ENCODE data around the gene SYNCRIP. TPM values are rescaled to one million over a fixed set of nuclear protein-coding genes. Genes with fewer than 3 reads are reported as not detected.

SYNCRIP gene
- total RNA-seq, 1 experiment from 2014 or later, result 199 TPM

- DNase-seq, result no peak
- Histone ChIP-seq H3K4me1 (ENCODE audit: insufficient read depth, low read length) (peaks cover 8% of the 10 kb centered on the region; the same call in 1 of the 2 replicates), H3K23me2 (ENCODE audit: insufficient read length, low read depth, low read length, poor library complexity, severe bottlenecking) (no peaks in the 10 kb centered on the region), H2AFZ (ENCODE audit: low read length) (no peak overlapping the region), H4K8ac (replicated peaks; ENCODE audit: insufficient read length, low read depth, low read length) (no peak overlapping the region), H2BK12ac (ENCODE audit: insufficient read length, low read depth, low read length) (no peak overlapping the region), H3K14ac (ENCODE audit: insufficient read depth, low read length) (no peak overlapping the region), H3K9ac (ENCODE audit: extremely low read depth, insufficient read length, low read length) (no peak overlapping the region), H3K27ac (ENCODE audit: insufficient read length, low read depth, low read length) (no peak overlapping the region), H3K23ac (ENCODE audit: insufficient read length, low read depth, low read length) (no peak overlapping the region), H3T11ph (ENCODE audit: low read length) (no peak overlapping the region), H2BK20ac (ENCODE audit: low read depth, low read length, poor library complexity, severe bottlenecking) (no peak overlapping the region), H3K79me1 (ENCODE audit: insufficient read depth, low read depth, low read length, poor library complexity, severe bottlenecking) (no peaks in the 10 kb centered on the region), H3K27me3 (ENCODE audit: insufficient read depth, low read length) (no peaks in the 10 kb centered on the region), H3K18ac (ENCODE audit: insufficient read length, low read depth, low read length) (no peak overlapping the region), H4K5ac (ENCODE audit: insufficient read length, low read depth, low read length) (no peak overlapping the region), H4K20me1 (ENCODE audit: control insufficient read depth, insufficient read depth, insufficient read length) (no peaks in the 10 kb centered on the region), H2BK5ac (ENCODE audit: insufficient read length, low read length) (no peak overlapping the region), H3K4me2 (ENCODE audit: insufficient read depth, insufficient read length, low read length) (no peak overlapping the region), H2BK120ac (ENCODE audit: low read depth, low read length, poor library complexity, severe bottlenecking) (no peak overlapping the region), H3K9me3 (ENCODE audit: control insufficient read depth, low read depth, low read length) (no peaks in the 10 kb centered on the region), H3K4ac (ENCODE audit: low read depth, low read length) (no peak overlapping the region), H2AK5ac (ENCODE audit: insufficient read length, low read length) (no peak overlapping the region), H3K56ac (ENCODE audit: insufficient read length, low read depth, low read length) (no peak overlapping the region), H4K91ac (ENCODE audit: insufficient read length, low read depth, low read length) (no peak overlapping the region), H2BK15ac (ENCODE audit: low read depth, low read length) (no peak overlapping the region; the same call in 1 of the 2 replicates), H3K79me2 (ENCODE audit: insufficient read depth, low read length) (no peaks in the 10 kb centered on the region; the same call in 1 of the 2 replicates)
- Mint-ChIP-seq H3K27ac (no peak overlapping the region), H3K9me3 (peaks cover 27 to 32% of the 10 kb centered on the region in 2 experiments), H3K27me3 (ENCODE audit: low read depth) (no peaks in the 10 kb centered on the region), H3K4me1 (peaks cover 10 to 17% of the 10 kb centered on the region in 2 experiments), H3K4me3 (no peak overlapping the region), H3K36me3 (ENCODE audit: insufficient read depth in 1 of 3, low read depth in 3 of 3) (peaks cover 27 to 34% (median 28%) of the 10 kb centered on the region in 3 experiments)
- TF ChIP-seq CTCF (conservative IDR thresholded peaks at IDR 0.05), result no peak
- WGBS (ENCODE audit: extremely low coverage, insufficient read length, low lambda C conversion rate), result no CpG with 5 or more reads among the region's 4 CpGs
Measured at GRCh38 chr6:85579581-85579980, 63.1 kb downstream of the SYNCRIP start.

Data from H9 (cell line).